ENCODE data around the gene TPCN1. TPM values are rescaled to one million over a fixed set of nuclear protein-coding genes. Genes with fewer than 3 reads are reported as not detected.

TPCN1 gene
- total and polyA plus RNA-seq, 2 donors from 2014 or later = 38.4 to 93.3 TPM

DNA sequence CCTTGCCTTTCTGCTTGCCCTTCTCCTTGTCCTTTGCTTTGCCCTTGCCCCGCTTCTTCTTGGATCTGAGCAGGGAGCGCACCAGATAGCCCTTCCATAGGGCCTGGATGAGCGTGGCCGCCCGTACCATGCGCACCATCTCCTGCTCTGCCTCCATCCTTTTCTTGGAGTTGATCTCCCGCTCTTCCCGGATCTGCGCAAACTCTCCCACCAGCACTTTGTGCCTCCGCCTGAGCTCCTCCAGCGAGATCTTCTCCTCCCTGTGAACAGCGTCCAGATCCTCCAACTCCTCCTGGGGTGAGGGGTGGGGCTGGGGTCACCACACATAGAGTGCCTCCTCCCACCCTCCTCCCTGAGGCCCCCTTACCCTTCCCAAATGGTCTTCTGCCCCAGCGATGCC, 25.7 kb upstream of the TPCN1 start:
- Histone ChIP-seq H3K4me1 (ENCODE audit: control insufficient read depth in 2 of 3, insufficient read depth in 2 of 3, low read depth in 1 of 3, low read length in 3 of 3) (peaks cover 0 to 4% (median 3%) of the 10 kb centered on the region in 3 donors), H3K4me3 (ENCODE audit: low read length in 3 of 3) (no peak overlapping the region), H3K9ac (ENCODE audit: low read length in 3 of 3) (no peak overlapping the region), H3K36me3 (ENCODE audit: control insufficient read depth in 2 of 3, insufficient read depth in 3 of 3, low read length in 3 of 3) (peaks cover 0 to 14% (median 4%) of the 10 kb centered on the region in 3 donors), H3K27me3 (ENCODE audit: control insufficient read depth, insufficient read depth, low read length) (no peaks in the 10 kb centered on the region), H3K9me3 (ENCODE audit: control insufficient read depth in 2 of 3, insufficient read depth in 1 of 3, low read length in 3 of 3) (no peaks in the 10 kb centered on the region), H3K27ac (ENCODE audit: low read depth in 2 of 2, low read length in 2 of 2) (no peak overlapping the region)
- DNase-seq (peak in 1 of 5 donors; percentile 56), FAIRE-seq (no peak)
- no peak for TF ChIP-seq CTCF (IDR thresholded peaks at IDR 0.05; ENCODE audit: borderline replicate concordance, extremely low read depth, insufficient read depth)
- intact Hi-C loops (cut with DNase I) = no loop called here

- DNase-seq (peak in 1 of 5 donors; percentile 54), FAIRE-seq (no peak)
- H3K9ac ChIP-seq (ENCODE audit: low read length in 3 of 3) = no peak overlapping the region
- H3K4me1 ChIP-seq (ENCODE audit: control insufficient read depth in 2 of 3, insufficient read depth in 2 of 3, low read depth in 1 of 3, low read length in 3 of 3) = peaks cover 0 to 6% (median 3%) of the 10 kb centered on the region in 3 donors
- no peaks in the 10 kb centered on the region for H3K27me3 ChIP-seq (ENCODE audit: control insufficient read depth, insufficient read depth, low read length)
- H3K27ac ChIP-seq (ENCODE audit: low read depth in 2 of 2, low read length in 2 of 2) = no peak overlapping the region
- no peak for TF ChIP-seq CTCF (IDR thresholded peaks at IDR 0.05; ENCODE audit: borderline replicate concordance, extremely low read depth, insufficient read depth)
- H3K4me3 ChIP-seq (ENCODE audit: low read length in 3 of 3) = no peak overlapping the region
- H3K9me3 ChIP-seq (ENCODE audit: control insufficient read depth in 2 of 3, insufficient read depth in 1 of 3, low read length in 3 of 3) = no peaks in the 10 kb centered on the region
- H3K36me3 ChIP-seq (ENCODE audit: control insufficient read depth in 2 of 3, insufficient read depth in 3 of 3, low read length in 3 of 3) = peaks cover 0 to 7% (median 2%) of the 10 kb centered on the region in 3 donors
- intact Hi-C loops (cut with DNase I) = no loop called here
Measured at GRCh38 chr12:113196582-113196981, 24.7 kb upstream of the TPCN1 start.

DNA sequence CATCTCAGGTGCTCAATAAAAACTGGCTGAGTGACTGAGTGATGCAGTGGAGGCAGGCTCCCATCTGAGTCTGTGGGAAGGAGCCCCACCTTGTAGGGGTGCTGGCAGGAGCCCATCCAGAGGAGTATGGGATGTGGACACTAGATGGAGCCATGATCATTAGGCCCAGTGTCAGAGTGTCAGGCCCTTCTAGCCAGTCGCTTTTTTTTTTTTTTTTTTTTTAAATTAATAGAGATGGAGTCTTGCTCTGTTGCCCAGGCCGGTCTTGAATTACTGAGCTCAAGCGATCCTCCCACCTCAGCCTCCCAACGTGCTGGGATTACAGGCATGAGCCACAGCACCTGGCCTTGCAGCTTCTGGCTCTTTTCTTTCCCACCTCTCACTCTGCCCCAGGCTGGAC, 24.3 kb upstream of the TPCN1 start:
- intact Hi-C loops (cut with DNase I) = no loop called here
- FAIRE-seq (no peak), DNase-seq (peak; percentile 70 to 86 (median 75))
- Histone ChIP-seq H3K4me3 (ENCODE audit: low read length in 3 of 3) (no peak overlapping the region), H3K36me3 (ENCODE audit: control insufficient read depth in 2 of 3, insufficient read depth in 3 of 3, low read length in 3 of 3) (peaks cover 0 to 2% (median 0%) of the 10 kb centered on the region in 3 donors), H3K9ac (ENCODE audit: low read length in 3 of 3) (no peak overlapping the region), H3K27ac (ENCODE audit: low read depth in 2 of 2, low read length in 2 of 2) (no peak overlapping the region), H3K27me3 (ENCODE audit: control insufficient read depth, insufficient read depth, low read length) (no peaks in the 10 kb centered on the region), H3K9me3 (ENCODE audit: control insufficient read depth in 2 of 3, insufficient read depth in 1 of 3, low read length in 3 of 3) (no peaks in the 10 kb centered on the region), H3K4me1 (ENCODE audit: control insufficient read depth in 2 of 3, insufficient read depth in 2 of 3, low read depth in 1 of 3, low read length in 3 of 3) (peaks cover 0 to 6% (median 3%) of the 10 kb centered on the region in 3 donors)
- peak; percentile 81 for TF ChIP-seq CTCF (IDR thresholded peaks at IDR 0.05; ENCODE audit: borderline replicate concordance, extremely low read depth, insufficient read depth)

GRCh38 chr12:113197518-113198077, 23.7 kb upstream of the TPCN1 start:
- no peak overlapping the region for H3K4me3 ChIP-seq (ENCODE audit: low read length in 3 of 3)
- H3K27me3 ChIP-seq (ENCODE audit: control insufficient read depth, insufficient read depth, low read length) = no peaks in the 10 kb centered on the region
- no peaks in the 10 kb centered on the region for H3K36me3 ChIP-seq (ENCODE audit: control insufficient read depth in 2 of 3, insufficient read depth in 3 of 3, low read length in 3 of 3)
- H3K9ac ChIP-seq (ENCODE audit: low read length in 3 of 3) = no peak overlapping the region
- no peak for TF ChIP-seq CTCF (IDR thresholded peaks at IDR 0.05; ENCODE audit: borderline replicate concordance, extremely low read depth, insufficient read depth)
- intact Hi-C loops (cut with DNase I) = no loop called here
- no peak for FAIRE-seq
- no peak overlapping the region for H3K27ac ChIP-seq (ENCODE audit: low read depth in 2 of 2, low read length in 2 of 2)
- H3K9me3 ChIP-seq (ENCODE audit: control insufficient read depth in 2 of 3, insufficient read depth in 1 of 3, low read length in 3 of 3) = no peaks in the 10 kb centered on the region
- H3K4me1 ChIP-seq (ENCODE audit: control insufficient read depth in 2 of 3, insufficient read depth in 2 of 3, low read depth in 1 of 3, low read length in 3 of 3) = peaks cover 0 to 6% (median 3%) of the 10 kb centered on the region in 3 donors
- peak in 1 of 5 donors; percentile 18 for DNase-seq

Data from kidney (tissue), 14 donors.